PC-9 (cell line): ENCODE data around the gene MISP3. TPM values are rescaled to one million over a fixed set of nuclear protein-coding genes. Genes with fewer than 3 reads are reported as not detected.

Experiments used
- BruUV-seq: library from RNA; stranded (reverse); fragments of 400-500 nt; replicated peaks from 2 replicates; lab custom pipeline; 2021; lab: Mats Ljungman, UMichigan
- CTCF ChIA-PET: fragments of 300-600 bp; sonication (Branson Sonifier 250); formaldehyde crosslinking; loops from one replicate; lab custom pipeline; 2022; ENCODE audit warnings: antibody characterized with exemption; lab: Charles Lee
- POLR2A ChIA-PET: fragments of 300-600 bp; sonication (Branson Sonifier 250); formaldehyde crosslinking; loops from one replicate; lab custom pipeline; 2022; ENCODE audit warnings: antibody characterized with exemption; ENCODE audit not compliant: unreplicated experiment; lab: Charles Lee
- DNase-seq, 2 experiments: peaks; one replicate each; pipeline versions ENCODE4 v3.0.0 to v3.0.0-alpha.2; 2015 to 2022; ENCODE audit warnings: mixed read lengths in 1 of 2
- H2AFZ ChIP-seq: fragments of 200-600 bp; sonication (generic); 2 replicates; pipeline ENCODE4 v1.8.1; 2017; ENCODE audit warnings: antibody characterized with exemption
- H3F3A ChIP-seq: fragments of 200-600 bp; sonication (generic); 2 replicates; pipeline ENCODE4 v1.8.1; 2017; ENCODE audit warnings: antibody characterized with exemption, mild to moderate bottlenecking, low read depth; ENCODE audit not compliant: insufficient read depth
- H3K27ac ChIP-seq: fragments of 200-600 bp; sonication (generic); 2 replicates; pipeline ENCODE4 v1.6.1; 2016; ENCODE audit warnings: mixed run types
- H3K27me3 ChIP-seq: fragments of 200-600 bp; sonication (generic); 2 replicates; pipeline ENCODE4 v1.6.1; 2016; ENCODE audit warnings: low read depth, mixed run types; ENCODE audit not compliant: insufficient read depth
- H3K36me3 ChIP-seq: fragments of 200-600 bp; sonication (generic); 2 replicates; pipeline ENCODE4 v1.6.1; 2016; ENCODE audit warnings: low read depth, mixed run types
- H3K4me1 ChIP-seq: fragments of 200-600 bp; sonication (generic); replicated peaks from 2 replicates; pipeline ENCODE4 v1.6.1; 2016; ENCODE audit warnings: mixed run types; ENCODE audit not compliant: insufficient read depth
- H3K4me2 ChIP-seq: fragments of 200-600 bp; sonication (generic); 2 replicates; pipeline ENCODE4 v1.6.1; 2017; ENCODE audit warnings: mixed run types
- H3K4me3 ChIP-seq: fragments of 200-600 bp; sonication (generic); 2 replicates; pipeline ENCODE4 v1.6.1; 2016; ENCODE audit warnings: mixed run types
- H3K79me2 ChIP-seq: fragments of 200-600 bp; sonication (generic); 2 replicates; pipeline ENCODE4 v1.6.1; 2017; ENCODE audit warnings: low read depth, mixed run types
- H3K9me2 ChIP-seq: fragments of 200-600 bp; sonication (generic); 2 replicates; pipeline ENCODE4 v1.8.1; 2017; ENCODE audit warnings: mild to moderate bottlenecking; ENCODE audit not compliant: insufficient read depth
- H3K9me3 ChIP-seq: fragments of 200-600 bp; sonication (generic); 2 replicates; pipeline ENCODE4 v1.8.1; 2016; ENCODE audit warnings: low read depth; ENCODE audit not compliant: insufficient read depth
- H4K20me1 ChIP-seq: fragments of 200-600 bp; sonication (generic); 2 replicates; pipeline ENCODE4 v1.8.1; 2017; ENCODE audit not compliant: insufficient read depth
- CTCF ChIP-seq: fragments of 200-600 bp; sonication (generic); conservative IDR thresholded peaks from 2 replicates; pipeline ENCODE4 v1.6.1; 2017; ENCODE audit warnings: mixed run types, antibody characterized with exemption, mild to moderate bottlenecking, moderate library complexity
- EZH2 ChIP-seq: fragments of 200-600 bp; sonication (generic); IDR thresholded peaks from 2 replicates; pipeline ENCODE4 v1.8.0; 2017; ENCODE audit warnings: antibody characterized with exemption, low read depth
- intact Hi-C: fragments of 100-400 bp; cut with micrococcal nuclease; formaldehyde crosslinking; loops from one replicate; pipeline ENCODE4 v1.10.0; 2022; ENCODE audit not compliant: unreplicated experiment
- total RNA-seq: library from RNA; stranded (reverse); gene quantifications from 2 replicates; pipeline ENCODE4 v1.2.3, GENCODE V29; 2021

The MISP3 gene
- total RNA-seq, 1 experiment from 2014 or later = 6.7 TPM

GRCh38 chr19:14112051-14112808 lies 39.6 kb downstream of the MISP3 start:
- Histone ChIP-seq H3K4me3 (no peak overlapping the region), H3K4me1 (peaks cover 6% of the 10 kb centered on the region), H3F3A (peaks cover 26% of the 10 kb centered on the region; the same call in 1 of the 2 replicates), H4K20me1 (no peaks in the 10 kb centered on the region), H2AFZ (no peak overlapping the region), H3K9me3 (no peaks in the 10 kb centered on the region), H3K9me2 (no peaks in the 10 kb centered on the region), H3K36me3 (no peaks in the 10 kb centered on the region), H3K79me2 (peaks cover 20% of the 10 kb centered on the region), H3K27ac (no peak overlapping the region), H3K27me3 (no peaks in the 10 kb centered on the region), H3K4me2 (no peak overlapping the region)
- DNase-seq = no peak
- no TSS peak for BruUV-seq
- ChIA-PET POLR2A (interaction anchor here (0.7 kb wide), 1 partner anchor 21 kb away, joined by 7 read pairs; no protein-coding TSS in a partner anchor), CTCF (interaction anchor here (0.6 kb wide), 1 partner anchor 131 kb away, joined by 10 read pairs; no protein-coding TSS in a partner anchor)
- TF ChIP-seq CTCF = no peak
- no peak for TF ChIP-seq EZH2
- intact Hi-C loops = no loop called here

GRCh38 chr19:14112809-14113385 lies 40.3 kb downstream of the MISP3 start:
- H2AFZ ChIP-seq = no peak overlapping the region
- intact Hi-C loops = no loop called here
- no peak for DNase-seq
- no peaks in the 10 kb centered on the region for H3K36me3 ChIP-seq
- CTCF ChIA-PET = interaction anchor here (0.6 kb wide), 1 partner anchor 130 kb away, joined by 10 read pairs; no protein-coding TSS in a partner anchor
- H3K9me3 ChIP-seq = no peaks in the 10 kb centered on the region
- POLR2A ChIA-PET = interaction anchor here (0.7 kb wide), 1 partner anchor 20 kb away, joined by 7 read pairs; no protein-coding TSS in a partner anchor
- peaks cover 26% of the 10 kb centered on the region; the same call in 1 of the 2 replicates for H3F3A ChIP-seq
- TF ChIP-seq CTCF (no peak), EZH2 (no peak)
- H4K20me1 ChIP-seq = no peaks in the 10 kb centered on the region
- H3K4me3 ChIP-seq = no peak overlapping the region
- no peak overlapping the region for H3K27ac ChIP-seq
- H3K4me2 ChIP-seq = no peak overlapping the region
- H3K9me2 ChIP-seq = no peaks in the 10 kb centered on the region
- peaks cover 6% of the 10 kb centered on the region for H3K4me1 ChIP-seq
- peaks cover 20% of the 10 kb centered on the region for H3K79me2 ChIP-seq
- H3K27me3 ChIP-seq = no peaks in the 10 kb centered on the region
- BruUV-seq = no TSS peak

- Histone ChIP-seq H3K9me2 (no peaks in the 10 kb centered on the region), H3K4me1 (peaks cover 13% of the 10 kb centered on the region), H2AFZ (no peak overlapping the region), H4K20me1 (no peaks in the 10 kb centered on the region), H3K27me3 (no peaks in the 10 kb centered on the region), H3K4me3 (no peak overlapping the region), H3K4me2 (no peak overlapping the region), H3F3A (peaks cover 33% of the 10 kb centered on the region), H3K9me3 (no peaks in the 10 kb centered on the region), H3K79me2 (peaks cover 20% of the 10 kb centered on the region), H3K27ac (no peak overlapping the region), H3K36me3 (no peaks in the 10 kb centered on the region)
- DNase-seq = peak; percentile 20 to 32
- CTCF ChIA-PET = interaction anchor here (0.6 to 1.1 kb wide), 2 partner anchors 23 to 247 kb away, joined by 3 to 4 read pairs; partner anchors contain the start of gene ASF1B
- BruUV-seq = no TSS peak
- peak; percentile 33; the same call in 1 of the 2 replicates for TF ChIP-seq CTCF
- TF ChIP-seq EZH2 = no peak
- POLR2A ChIA-PET = no interaction called here
- intact Hi-C loops = no loop called here
These were observed 41.3 kb downstream of the MISP3 start for GRCh38 chr19:14113762-14114414.
